Neural cell (in vitro differentiated cells): Measurements from ENCODE around the gene SSBP4. TPM values are rescaled to one million over a fixed set of nuclear protein-coding genes. Genes with fewer than 3 reads are reported as not detected.

Experiments
- H2AFZ ChIP-seq: fragments of 200-600, 300-800 bp; sonication (generic), shearing (Covaris generic); 2 replicates; pipeline ENCODE4 v1.6.0; 2014; ENCODE audit warnings: low read depth, mild to moderate bottlenecking, antibody characterized with exemption, low read length, moderate library complexity
- H3F3A ChIP-seq: fragments of 200-600 bp; shearing (Covaris generic); 2 replicates; pipeline ENCODE4 v1.6.1; 2016; ENCODE audit warnings: mild to moderate bottlenecking, moderate library complexity, mixed read lengths, antibody characterized with exemption, low read length; ENCODE audit not compliant: insufficient read depth, poor library complexity, severe bottlenecking
- H3K27ac ChIP-seq: fragments of 200-600, 300-800 bp; sonication (generic), shearing (Covaris generic); 2 replicates; pipeline ENCODE4 v1.5.1; 2014; ENCODE audit warnings: mild to moderate bottlenecking, low read length, moderate library complexity
- H3K27me3 ChIP-seq: fragments of 300-800, 200-600 bp; sonication (generic), shearing (Covaris generic); 2 replicates; pipeline ENCODE4 v1.6.0; 2014; ENCODE audit warnings: mild to moderate bottlenecking, low read depth, low read length, moderate library complexity; ENCODE audit not compliant: insufficient read depth
- H3K36me3 ChIP-seq: fragments of 300-800, 200-600 bp; sonication (generic), shearing (Covaris generic); 2 replicates; pipeline ENCODE4 v1.5.1; 2014; ENCODE audit warnings: mild to moderate bottlenecking, antibody characterized with exemption, low read length, moderate library complexity; ENCODE audit not compliant: insufficient read depth
- H3K4me2 ChIP-seq: fragments of 300-800, 200-600 bp; sonication (generic), shearing (Covaris generic); 2 replicates; pipeline ENCODE4 v1.6.0; 2014; ENCODE audit warnings: mild to moderate bottlenecking, low read length
- H3K4me3 ChIP-seq: fragments of 300-800, 200-600 bp; sonication (generic), shearing (Covaris generic); 2 replicates; pipeline ENCODE4 v1.5.1; 2014; ENCODE audit warnings: mild to moderate bottlenecking, low read length, moderate library complexity
- H3K79me2 ChIP-seq: fragments of 200-600 bp; shearing (Covaris generic); replicated peaks from 2 replicates; pipeline ENCODE4 v1.6.0; 2014; ENCODE audit warnings: mild to moderate bottlenecking, low read length, moderate library complexity; ENCODE audit not compliant: insufficient read depth
- H3K9ac ChIP-seq: fragments of 300-800, 200-600 bp; sonication (generic), shearing (Covaris generic); 2 replicates; pipeline ENCODE4 v1.6.1; 2016; ENCODE audit warnings: mild to moderate bottlenecking, low read length, mixed read lengths
- H3K9me2 ChIP-seq: fragments of 200-600 bp; shearing (Covaris generic); 2 replicates; pipeline ENCODE4 v1.6.1; 2016; ENCODE audit warnings: mild to moderate bottlenecking, low read length, mixed read lengths; ENCODE audit not compliant: insufficient read depth
- H3K9me3 ChIP-seq: fragments of 200-600, 300-800 bp; sonication (generic), shearing (Covaris generic); 2 replicates; pipeline ENCODE4 v1.6.1; 2016; ENCODE audit warnings: mild to moderate bottlenecking, mixed run types, low read length, moderate library complexity, mixed read lengths
- H4K20me1 ChIP-seq: fragments of 200-600 bp; shearing (Covaris generic); 2 replicates; pipeline ENCODE4 v1.6.1; 2016; ENCODE audit warnings: mild to moderate bottlenecking, mixed run types; ENCODE audit not compliant: insufficient read depth
- EP300 ChIP-seq: fragments of 450-650 bp; conservative IDR thresholded peaks from 2 replicates; pipeline ENCODE4 v1.6.1; 2014; ENCODE audit warnings: antibody characterized with exemption, mild to moderate bottlenecking, moderate library complexity; ENCODE audit not compliant: poor library complexity, severe bottlenecking
- EZH2 ChIP-seq: fragments of 200-600, 300-800 bp; shearing (Covaris generic), sonication (generic); IDR thresholded peaks from 2 replicates; pipeline ENCODE4 v1.6.1; 2014; ENCODE audit warnings: antibody characterized with exemption, low read length, borderline replicate concordance, mild to moderate bottlenecking; ENCODE audit not compliant: insufficient read depth, poor library complexity, severe bottlenecking
- MXI1 ChIP-seq: fragments of 450-650 bp; conservative IDR thresholded peaks from 2 replicates; pipeline ENCODE4 v1.6.1; 2014; ENCODE audit warnings: antibody characterized with exemption, mild to moderate bottlenecking; ENCODE audit not compliant: poor library complexity, severe bottlenecking
- POLR2AphosphoS5 ChIP-seq: IDR thresholded peaks from 2 replicates; pipeline ENCODE4 v1.6.1; 2012
- RAD21 ChIP-seq: fragments of 450-650 bp; conservative IDR thresholded peaks from 2 replicates; pipeline ENCODE4 v1.6.1; 2014; ENCODE audit warnings: antibody characterized with exemption, mild to moderate bottlenecking, moderate library complexity
- SMC3 ChIP-seq: fragments of 450-650 bp; conservative IDR thresholded peaks from 2 replicates; pipeline ENCODE4 v1.6.1; 2014; ENCODE audit warnings: antibody characterized with exemption, mild to moderate bottlenecking, moderate library complexity; ENCODE audit not compliant: poor library complexity
- TAF1 ChIP-seq: IDR thresholded peaks from 2 replicates; pipeline ENCODE4 v1.6.1; 2012; ENCODE audit warnings: low read depth
- polyA plus RNA-seq: library from polyadenylated mRNA; depleted of rRNA; stranded (reverse); fragments of >200 nt; gene quantifications from 2 replicates; pipeline ENCODE4 v1.2.3, GENCODE V29; 2014
- TF ChIP-seq, protein P1 (sequence below): fragments of 450-650 bp; IDR thresholded peaks from 2 replicates; pipeline ENCODE4 v1.5.1; 2014; ENCODE audit warnings: antibody characterized with exemption, mild to moderate bottlenecking, moderate library complexity; ENCODE audit not compliant: poor library complexity, severe bottlenecking
- TF ChIP-seq, protein P2 (sequence below): IDR thresholded peaks from 2 replicates; pipeline ENCODE4 v1.6.1; 2012; ENCODE audit warnings: borderline replicate concordance

SSBP4 gene
- polyA plus RNA-seq, 1 donor from 2014 or later, result 166 TPM

DNA sequence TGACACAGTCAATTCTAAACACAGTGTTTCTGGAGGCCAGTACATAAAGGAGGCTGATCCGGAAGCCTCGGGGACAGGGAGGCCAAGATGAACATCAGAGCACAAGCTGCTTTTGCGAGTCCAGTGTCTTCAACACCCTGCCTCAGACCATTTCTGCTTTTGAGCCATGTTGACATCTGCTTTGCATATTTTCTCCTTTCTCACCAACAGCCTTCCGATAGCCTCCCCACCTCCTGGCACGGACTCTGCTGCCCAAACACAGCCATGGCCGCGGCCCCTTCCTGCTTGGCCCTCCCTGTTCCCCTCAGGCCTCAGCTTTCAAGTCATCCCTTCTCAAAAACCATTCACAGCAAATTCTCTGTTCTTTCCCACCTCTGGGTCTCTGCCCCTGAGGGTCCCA, 25.4 kb upstream of the SSBP4 start:
- Histone ChIP-seq H3K79me2 (no peaks in the 10 kb centered on the region), H4K20me1 (no peaks in the 10 kb centered on the region), H3K4me3 (no peak overlapping the region), H3K9ac (no peak overlapping the region), H3K36me3 (no peaks in the 10 kb centered on the region), H2AFZ (no peak overlapping the region), H3K27me3 (peaks cover 2% of the 10 kb centered on the region), H3K4me2 (no peak overlapping the region), H3K9me3 (no peaks in the 10 kb centered on the region), H3K9me2 (no peaks in the 10 kb centered on the region), H3K27ac (no peak overlapping the region), H3F3A (no peaks in the 10 kb centered on the region)
- no peak for TF ChIP-seq RAD21
- TF ChIP-seq TAF1, result no peak
- no peak for TF ChIP-seq MXI1
- no peak for TF ChIP-seq EP300
- TF ChIP-seq, protein P1, sequence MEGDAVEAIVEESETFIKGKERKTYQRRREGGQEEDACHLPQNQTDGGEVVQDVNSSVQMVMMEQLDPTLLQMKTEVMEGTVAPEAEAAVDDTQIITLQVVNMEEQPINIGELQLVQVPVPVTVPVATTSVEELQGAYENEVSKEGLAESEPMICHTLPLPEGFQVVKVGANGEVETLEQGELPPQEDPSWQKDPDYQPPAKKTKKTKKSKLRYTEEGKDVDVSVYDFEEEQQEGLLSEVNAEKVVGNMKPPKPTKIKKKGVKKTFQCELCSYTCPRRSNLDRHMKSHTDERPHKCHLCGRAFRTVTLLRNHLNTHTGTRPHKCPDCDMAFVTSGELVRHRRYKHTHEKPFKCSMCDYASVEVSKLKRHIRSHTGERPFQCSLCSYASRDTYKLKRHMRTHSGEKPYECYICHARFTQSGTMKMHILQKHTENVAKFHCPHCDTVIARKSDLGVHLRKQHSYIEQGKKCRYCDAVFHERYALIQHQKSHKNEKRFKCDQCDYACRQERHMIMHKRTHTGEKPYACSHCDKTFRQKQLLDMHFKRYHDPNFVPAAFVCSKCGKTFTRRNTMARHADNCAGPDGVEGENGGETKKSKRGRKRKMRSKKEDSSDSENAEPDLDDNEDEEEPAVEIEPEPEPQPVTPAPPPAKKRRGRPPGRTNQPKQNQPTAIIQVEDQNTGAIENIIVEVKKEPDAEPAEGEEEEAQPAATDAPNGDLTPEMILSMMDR, result no peak
- no peak for TF ChIP-seq EZH2
- no peak for TF ChIP-seq SMC3
- TF ChIP-seq POLR2AphosphoS5, result no peak
- TF ChIP-seq, protein P2, sequence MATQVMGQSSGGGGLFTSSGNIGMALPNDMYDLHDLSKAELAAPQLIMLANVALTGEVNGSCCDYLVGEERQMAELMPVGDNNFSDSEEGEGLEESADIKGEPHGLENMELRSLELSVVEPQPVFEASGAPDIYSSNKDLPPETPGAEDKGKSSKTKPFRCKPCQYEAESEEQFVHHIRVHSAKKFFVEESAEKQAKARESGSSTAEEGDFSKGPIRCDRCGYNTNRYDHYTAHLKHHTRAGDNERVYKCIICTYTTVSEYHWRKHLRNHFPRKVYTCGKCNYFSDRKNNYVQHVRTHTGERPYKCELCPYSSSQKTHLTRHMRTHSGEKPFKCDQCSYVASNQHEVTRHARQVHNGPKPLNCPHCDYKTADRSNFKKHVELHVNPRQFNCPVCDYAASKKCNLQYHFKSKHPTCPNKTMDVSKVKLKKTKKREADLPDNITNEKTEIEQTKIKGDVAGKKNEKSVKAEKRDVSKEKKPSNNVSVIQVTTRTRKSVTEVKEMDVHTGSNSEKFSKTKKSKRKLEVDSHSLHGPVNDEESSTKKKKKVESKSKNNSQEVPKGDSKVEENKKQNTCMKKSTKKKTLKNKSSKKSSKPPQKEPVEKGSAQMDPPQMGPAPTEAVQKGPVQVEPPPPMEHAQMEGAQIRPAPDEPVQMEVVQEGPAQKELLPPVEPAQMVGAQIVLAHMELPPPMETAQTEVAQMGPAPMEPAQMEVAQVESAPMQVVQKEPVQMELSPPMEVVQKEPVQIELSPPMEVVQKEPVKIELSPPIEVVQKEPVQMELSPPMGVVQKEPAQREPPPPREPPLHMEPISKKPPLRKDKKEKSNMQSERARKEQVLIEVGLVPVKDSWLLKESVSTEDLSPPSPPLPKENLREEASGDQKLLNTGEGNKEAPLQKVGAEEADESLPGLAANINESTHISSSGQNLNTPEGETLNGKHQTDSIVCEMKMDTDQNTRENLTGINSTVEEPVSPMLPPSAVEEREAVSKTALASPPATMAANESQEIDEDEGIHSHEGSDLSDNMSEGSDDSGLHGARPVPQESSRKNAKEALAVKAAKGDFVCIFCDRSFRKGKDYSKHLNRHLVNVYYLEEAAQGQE, result no peak

DNA sequence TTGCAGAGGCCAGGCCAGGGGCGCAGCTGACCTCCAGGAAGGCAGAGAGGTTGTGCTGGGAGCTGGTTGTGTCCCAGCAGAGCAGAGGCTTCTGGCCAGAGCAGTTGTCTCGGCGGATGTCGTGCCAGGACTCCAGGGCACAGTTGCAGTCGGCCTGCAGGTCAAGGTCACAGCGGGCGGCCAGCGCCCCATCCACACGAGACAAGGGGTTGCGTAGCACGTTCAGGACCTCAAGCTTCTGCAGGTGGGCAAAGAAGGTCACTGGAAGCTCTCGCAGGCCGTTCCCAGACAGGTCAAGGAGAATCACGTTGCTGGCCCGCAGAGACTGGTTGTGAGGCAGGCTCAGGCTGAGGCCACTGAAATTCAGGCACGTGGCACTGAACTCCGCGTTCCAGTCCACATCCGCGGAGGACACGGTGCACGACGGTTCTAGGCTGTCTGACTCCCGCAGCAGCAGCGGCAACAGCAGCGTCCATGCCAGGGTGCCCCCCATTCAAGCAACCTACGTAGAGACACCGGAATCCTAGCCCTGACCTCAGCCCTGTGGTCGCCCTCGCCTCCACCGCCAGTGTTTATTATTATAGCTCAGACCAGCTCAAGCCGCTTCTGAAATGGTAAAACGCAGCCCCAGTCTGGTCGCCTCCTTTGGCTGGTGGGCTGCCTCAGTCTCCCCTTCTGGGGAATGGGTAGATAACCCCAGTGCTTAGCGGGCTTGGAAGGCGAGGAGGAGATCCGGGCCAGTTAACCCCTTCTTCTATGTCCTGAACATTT, 22.5 kb upstream of the SSBP4 start:
- Histone ChIP-seq H3K36me3 (no peaks in the 10 kb centered on the region), H3K27me3 (no peaks in the 10 kb centered on the region), H3K79me2 (no peaks in the 10 kb centered on the region), H3K9ac (no peak overlapping the region), H2AFZ (no peak overlapping the region), H3K4me3 (no peak overlapping the region), H3K9me3 (no peaks in the 10 kb centered on the region), H3K4me2 (no peak overlapping the region), H3K27ac (no peak overlapping the region), H3F3A (no peaks in the 10 kb centered on the region), H3K9me2 (no peaks in the 10 kb centered on the region), H4K20me1 (no peaks in the 10 kb centered on the region)
- TF ChIP-seq TAF1 (no peak), EP300 (no peak), POLR2AphosphoS5 (no peak), SMC3 (no peak), MXI1 (no peak), RAD21 (no peak), EZH2 (no peak)
- TF ChIP-seq, protein P1, result no peak
- TF ChIP-seq, protein P2, result no peak
